Thymus (tissue), 11 donors: ENCODE data around the gene STRN3. TPM values are rescaled to one million over a fixed set of nuclear protein-coding genes. Genes with fewer than 3 reads are reported as not detected.
"Not testable (repeated sequence)": the region's sequence is repeated elsewhere in the genome, so short reads cannot be mapped to it uniquely, and the experiment has no call there.

Source experiments
- DNase-seq, 9 donors: peaks; one replicate each; pipeline ENCODE4 v3.0.0-alpha.2; 2013; ENCODE audit warnings: low spot score in 9 of 9, low read depth in 6 of 9, missing footprints in 1 of 9
- H3K27ac ChIP-seq, 2 donors: one replicate each; pipeline ENCODE4 v1.5.1; 2013; ENCODE audit warnings: control low read depth in 1 of 2, low read depth in 1 of 2, low read length in 1 of 2, mild to moderate bottlenecking in 1 of 2, moderate library complexity in 1 of 2
- H3K27me3 ChIP-seq, 2 donors: one replicate each; pipeline ENCODE4 v1.5.1; 2013; ENCODE audit warnings: low read length in 1 of 2; ENCODE audit not compliant: control insufficient read depth in 2 of 2, insufficient read depth in 1 of 2
- H3K36me3 ChIP-seq, 2 donors: one replicate each; pipeline ENCODE4 v1.5.1; 2013; ENCODE audit warnings: low read length in 1 of 2, mild to moderate bottlenecking in 1 of 2, moderate library complexity in 1 of 2; ENCODE audit not compliant: control insufficient read depth in 2 of 2, insufficient read depth in 2 of 2
- H3K4me1 ChIP-seq, 2 donors: one replicate each; pipeline ENCODE4 v1.5.1; 2013; ENCODE audit warnings: low read length in 2 of 2; ENCODE audit not compliant: control insufficient read depth in 2 of 2, insufficient read depth in 2 of 2
- H3K4me3 ChIP-seq, 2 donors: one replicate each; pipeline ENCODE4 v1.5.1; 2013; ENCODE audit warnings: low read length in 2 of 2, control low read depth in 1 of 2, mild to moderate bottlenecking in 1 of 2
- H3K9me3 ChIP-seq, 2 donors: one replicate each; pipeline ENCODE4 v1.5.1; 2013; ENCODE audit warnings: low read length in 1 of 2, mild to moderate bottlenecking in 1 of 2; ENCODE audit not compliant: control insufficient read depth in 2 of 2, insufficient read depth in 1 of 2
- WGBS: extraction: QIAGEN DNeasy Blood & Tissue Kit; methylation state at CpG from one replicate; pipeline ENCODE4 v1.1.7; 2013; 5-methylcytosine and 5-hydroxymethylcytosine counted together
- polyA plus RNA-seq: library from polyadenylated mRNA; stranded (reverse); fragments of 200-250 nt; gene quantifications from one replicate; pipeline ENCODE4 v1.2.3, GENCODE V29; 2013
- total RNA-seq: library from RNA; stranded (reverse); fragments of 120-200 nt; gene quantifications from one replicate; pipeline ENCODE4 v1.2.4, GENCODE V29; 2013
- donor health status: healthy.

The STRN3 gene
- total and polyA plus RNA-seq, 2 donors = 14.7 to 26.4 TPM

- H3K36me3 ChIP-seq, H3K27ac ChIP-seq, H3K9me3 ChIP-seq, H3K4me3 ChIP-seq, DNase-seq, H3K4me1 ChIP-seq, H3K27me3 ChIP-seq: not testable (repeated sequence)
- 90% methylated on average over 10 of the region's 10 CpGs for WGBS
These were observed 16.7 kb upstream of the STRN3 start for GRCh38 chr14:31042893-31043292.

GRCh38 chr14:31042300-31042699, 16.1 kb upstream of the STRN3 start:
- no peaks in the 10 kb centered on the region for H3K27me3 ChIP-seq
- no peaks in the 10 kb centered on the region for H3K9me3 ChIP-seq
- no peak overlapping the region for H3K27ac ChIP-seq
- no peak for DNase-seq
- H3K4me1 ChIP-seq = no peaks in the 10 kb centered on the region
- WGBS = 99% methylated on average over 1 of the region's 1 CpG
- H3K36me3 ChIP-seq = no peaks in the 10 kb centered on the region
- no peak overlapping the region for H3K4me3 ChIP-seq

GRCh38 chr14:31038521-31039166, 12.5 kb upstream of the STRN3 start:
- Histone ChIP-seq H3K4me1 (no peaks in the 10 kb centered on the region), H3K27ac (no peak overlapping the region), H3K9me3 (no peaks in the 10 kb centered on the region), H3K4me3 (no peak overlapping the region), H3K36me3 (peaks cover 0 to 3% of the 10 kb centered on the region in 2 donors), H3K27me3 (no peaks in the 10 kb centered on the region)
- no peak for DNase-seq
- 61% methylated on average over 3 of the region's 3 CpGs for WGBS

- Histone ChIP-seq H3K9me3 (no peaks in the 10 kb centered on the region), H3K4me3 (no peak overlapping the region), H3K36me3 (peaks cover 0 to 3% of the 10 kb centered on the region in 2 donors), H3K4me1 (no peaks in the 10 kb centered on the region), H3K27ac (no peak overlapping the region), H3K27me3 (no peaks in the 10 kb centered on the region)
- no peak for DNase-seq
- 100% methylated on average over 1 of the region's 1 CpG for WGBS
These were observed 11.6 kb upstream of the STRN3 start for GRCh38 chr14:31037709-31038221.

- WGBS = 98% methylated on average over 4 of the region's 4 CpGs
- H3K4me3 ChIP-seq = no peak overlapping the region
- peaks cover 0 to 3% of the 10 kb centered on the region in 2 donors for H3K36me3 ChIP-seq
- no peaks in the 10 kb centered on the region for H3K4me1 ChIP-seq
- DNase-seq = no peak
- H3K27ac ChIP-seq = no peak overlapping the region
- H3K27me3 ChIP-seq = no peaks in the 10 kb centered on the region
- no peaks in the 10 kb centered on the region for H3K9me3 ChIP-seq
These were observed 10.4 kb upstream of the STRN3 start for GRCh38 chr14:31036552-31036951.

GRCh38 chr14:31030469-31030868, 4.3 kb upstream of the STRN3 start:
- WGBS = 97% methylated on average over 5 of the region's 5 CpGs
- Histone ChIP-seq H3K27me3 (no peaks in the 10 kb centered on the region), H3K27ac (no peak overlapping the region)

GRCh38 chr14:31029016-31029970, 3.1 kb upstream of the STRN3 start:
- Histone ChIP-seq H3K9me3 (no peaks in the 10 kb centered on the region), H3K27me3 (no peaks in the 10 kb centered on the region), H3K4me3 (no peak overlapping the region), H3K27ac (no peak overlapping the region), H3K36me3 (no peaks in the 10 kb centered on the region), H3K4me1 (peaks cover 0 to 4% of the 10 kb centered on the region in 2 donors)
- WGBS = 97% methylated on average over 3 of the region's 3 CpGs
- no peak for DNase-seq

More at GRCh38 chr14:31030469-31030868, 4.3 kb upstream of the STRN3 start:
- no peak overlapping the region for H3K4me3 ChIP-seq
- H3K36me3 ChIP-seq = no peaks in the 10 kb centered on the region
- H3K9me3 ChIP-seq = no peaks in the 10 kb centered on the region
- H3K4me1 ChIP-seq = no peaks in the 10 kb centered on the region
- DNase-seq = no peak

GRCh38 chr14:31027847-31028246, 1.7 kb upstream of the STRN3 start:
- Histone ChIP-seq H3K4me3 (no peak overlapping the region), H3K9me3 (no peaks in the 10 kb centered on the region), H3K36me3 (no peaks in the 10 kb centered on the region), H3K27me3 (no peaks in the 10 kb centered on the region), H3K4me1 (peaks cover 0 to 4% of the 10 kb centered on the region in 2 donors), H3K27ac (no peak overlapping the region)
- DNase-seq = no peak
- WGBS = 99% methylated on average over 1 of the region's 1 CpG
